Ishikawa (cell line): ENCODE data around the gene IGFBP6.

ENCODE experiments used
- CEBPB ChIP-seq: IDR thresholded peaks from 2 replicates; pipeline ENCODE4 v1.6.1; 2012
- CREB1 ChIP-seq: IDR thresholded peaks from 2 replicates; pipeline ENCODE4 v1.6.1; 2012; ENCODE audit warnings: low read depth
- EGR1 ChIP-seq: IDR thresholded peaks from 2 replicates; pipeline ENCODE4 v1.6.1; 2012
- FOXM1 ChIP-seq: IDR thresholded peaks from 2 replicates; pipeline ENCODE4 v1.6.1; 2012; ENCODE audit warnings: low read depth, borderline replicate concordance
- RAD21 ChIP-seq: IDR thresholded peaks from 2 replicates; pipeline ENCODE4 v1.6.1; 2012; ENCODE audit warnings: low read depth
- YY1 ChIP-seq: IDR thresholded peaks from 2 replicates; pipeline ENCODE4 v1.6.1; 2012; ENCODE audit warnings: low read depth
- ZBTB7A ChIP-seq: IDR thresholded peaks from 2 replicates; pipeline ENCODE4 v1.6.1; 2012; ENCODE audit warnings: low read depth
- TF ChIP-seq, protein P1 (sequence below): IDR thresholded peaks from 2 replicates; pipeline ENCODE4 v1.6.1; 2012; ENCODE audit warnings: low read depth, mild to moderate bottlenecking

DNA sequence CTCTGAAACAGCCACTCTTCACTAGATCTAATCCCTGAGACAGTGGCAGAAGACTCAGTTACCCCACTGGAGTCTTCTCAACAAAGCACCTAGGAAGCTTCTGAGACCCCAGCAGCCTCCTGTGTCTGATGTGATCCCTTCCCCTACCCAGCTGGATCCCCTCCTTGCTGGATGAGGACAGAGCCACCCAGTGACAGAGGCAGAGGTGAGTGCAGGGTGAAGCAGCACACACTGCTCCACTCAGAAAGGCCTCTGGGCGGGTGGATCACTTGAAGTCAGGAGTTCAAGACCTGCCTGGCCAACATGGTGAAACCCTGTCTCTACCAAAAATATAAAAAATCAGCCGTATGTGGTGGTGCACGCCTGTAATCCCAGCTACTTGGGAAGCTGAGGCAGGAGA is 21.0 kb upstream of the IGFBP6 start:
- TF ChIP-seq FOXM1 (no peak), CREB1 (no peak), YY1 (no peak), RAD21 (no peak), CEBPB (no peak), EGR1 (no peak), ZBTB7A (no peak)
- TF ChIP-seq, protein P1, sequence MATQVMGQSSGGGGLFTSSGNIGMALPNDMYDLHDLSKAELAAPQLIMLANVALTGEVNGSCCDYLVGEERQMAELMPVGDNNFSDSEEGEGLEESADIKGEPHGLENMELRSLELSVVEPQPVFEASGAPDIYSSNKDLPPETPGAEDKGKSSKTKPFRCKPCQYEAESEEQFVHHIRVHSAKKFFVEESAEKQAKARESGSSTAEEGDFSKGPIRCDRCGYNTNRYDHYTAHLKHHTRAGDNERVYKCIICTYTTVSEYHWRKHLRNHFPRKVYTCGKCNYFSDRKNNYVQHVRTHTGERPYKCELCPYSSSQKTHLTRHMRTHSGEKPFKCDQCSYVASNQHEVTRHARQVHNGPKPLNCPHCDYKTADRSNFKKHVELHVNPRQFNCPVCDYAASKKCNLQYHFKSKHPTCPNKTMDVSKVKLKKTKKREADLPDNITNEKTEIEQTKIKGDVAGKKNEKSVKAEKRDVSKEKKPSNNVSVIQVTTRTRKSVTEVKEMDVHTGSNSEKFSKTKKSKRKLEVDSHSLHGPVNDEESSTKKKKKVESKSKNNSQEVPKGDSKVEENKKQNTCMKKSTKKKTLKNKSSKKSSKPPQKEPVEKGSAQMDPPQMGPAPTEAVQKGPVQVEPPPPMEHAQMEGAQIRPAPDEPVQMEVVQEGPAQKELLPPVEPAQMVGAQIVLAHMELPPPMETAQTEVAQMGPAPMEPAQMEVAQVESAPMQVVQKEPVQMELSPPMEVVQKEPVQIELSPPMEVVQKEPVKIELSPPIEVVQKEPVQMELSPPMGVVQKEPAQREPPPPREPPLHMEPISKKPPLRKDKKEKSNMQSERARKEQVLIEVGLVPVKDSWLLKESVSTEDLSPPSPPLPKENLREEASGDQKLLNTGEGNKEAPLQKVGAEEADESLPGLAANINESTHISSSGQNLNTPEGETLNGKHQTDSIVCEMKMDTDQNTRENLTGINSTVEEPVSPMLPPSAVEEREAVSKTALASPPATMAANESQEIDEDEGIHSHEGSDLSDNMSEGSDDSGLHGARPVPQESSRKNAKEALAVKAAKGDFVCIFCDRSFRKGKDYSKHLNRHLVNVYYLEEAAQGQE: no peak
